Measurements from ENCODE around the gene WNT8A. TPM values are rescaled to one million over a fixed set of nuclear protein-coding genes. Genes with fewer than 3 reads are reported as not detected.

The WNT8A gene, protein sequence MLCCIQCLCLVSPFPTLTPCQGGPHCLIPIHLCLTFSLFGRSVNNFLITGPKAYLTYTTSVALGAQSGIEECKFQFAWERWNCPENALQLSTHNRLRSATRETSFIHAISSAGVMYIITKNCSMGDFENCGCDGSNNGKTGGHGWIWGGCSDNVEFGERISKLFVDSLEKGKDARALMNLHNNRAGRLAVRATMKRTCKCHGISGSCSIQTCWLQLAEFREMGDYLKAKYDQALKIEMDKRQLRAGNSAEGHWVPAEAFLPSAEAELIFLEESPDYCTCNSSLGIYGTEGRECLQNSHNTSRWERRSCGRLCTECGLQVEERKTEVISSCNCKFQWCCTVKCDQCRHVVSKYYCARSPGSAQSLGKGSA
- not detected for total RNA-seq

DNA sequence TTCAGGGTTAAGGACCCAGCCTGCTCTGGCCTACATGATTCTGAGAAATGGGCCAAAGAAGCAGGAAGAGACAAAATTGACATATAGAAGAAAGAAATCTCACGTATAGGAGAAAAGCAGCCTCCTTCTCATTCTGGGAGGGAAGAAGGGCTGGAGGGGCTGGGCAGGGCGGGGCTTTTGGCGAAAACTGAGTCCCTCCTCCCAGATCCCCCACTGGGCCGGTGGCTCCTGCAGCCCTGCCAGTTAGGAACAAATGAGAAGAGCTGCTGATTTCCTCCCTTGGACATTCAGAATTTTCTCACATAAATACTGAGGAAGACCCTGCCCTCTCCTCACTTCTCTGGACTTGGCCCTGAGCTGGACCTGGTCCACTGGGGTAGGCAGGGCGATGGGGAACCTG lies at the start of gene WNT8A:
TSS of gene WNT8A (plus strand) at position 332 of the 400 bp plus-strand sequence. CDS start 95 bp downstream, outside the sequence.
- H3K27me3 ChIP-seq: peaks cover 5% of the 10 kb centered on the region
- no peak for ATAC-seq
- H3K36me3 ChIP-seq: no peaks in the 10 kb centered on the region
- 59 to 93% methylated on average over 2 to 4 of the region's 5 CpGs for WGBS, 2 donors (ENCODE audit: low coverage in 1 of 2)
- TF ChIP-seq POLR2AphosphoS5 (IDR thresholded peaks at IDR 0.05) (no peak), POLR2A (IDR thresholded peaks at IDR 0.05) (no peak), EP300 (IDR thresholded peaks at IDR 0.05) (no peak)
- TF ChIP-seq, protein P1, sequence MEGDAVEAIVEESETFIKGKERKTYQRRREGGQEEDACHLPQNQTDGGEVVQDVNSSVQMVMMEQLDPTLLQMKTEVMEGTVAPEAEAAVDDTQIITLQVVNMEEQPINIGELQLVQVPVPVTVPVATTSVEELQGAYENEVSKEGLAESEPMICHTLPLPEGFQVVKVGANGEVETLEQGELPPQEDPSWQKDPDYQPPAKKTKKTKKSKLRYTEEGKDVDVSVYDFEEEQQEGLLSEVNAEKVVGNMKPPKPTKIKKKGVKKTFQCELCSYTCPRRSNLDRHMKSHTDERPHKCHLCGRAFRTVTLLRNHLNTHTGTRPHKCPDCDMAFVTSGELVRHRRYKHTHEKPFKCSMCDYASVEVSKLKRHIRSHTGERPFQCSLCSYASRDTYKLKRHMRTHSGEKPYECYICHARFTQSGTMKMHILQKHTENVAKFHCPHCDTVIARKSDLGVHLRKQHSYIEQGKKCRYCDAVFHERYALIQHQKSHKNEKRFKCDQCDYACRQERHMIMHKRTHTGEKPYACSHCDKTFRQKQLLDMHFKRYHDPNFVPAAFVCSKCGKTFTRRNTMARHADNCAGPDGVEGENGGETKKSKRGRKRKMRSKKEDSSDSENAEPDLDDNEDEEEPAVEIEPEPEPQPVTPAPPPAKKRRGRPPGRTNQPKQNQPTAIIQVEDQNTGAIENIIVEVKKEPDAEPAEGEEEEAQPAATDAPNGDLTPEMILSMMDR (IDR thresholded peaks at IDR 0.05): no peak
- H3K4me3 ChIP-seq: no peak within 1 kb of the TSS
- H3K4me1 ChIP-seq: no peaks in the 10 kb centered on the region
- H3K9me3 ChIP-seq: no peaks in the 10 kb centered on the region
- H3K27ac ChIP-seq: no peak within 1 kb of the TSS

DNA sequence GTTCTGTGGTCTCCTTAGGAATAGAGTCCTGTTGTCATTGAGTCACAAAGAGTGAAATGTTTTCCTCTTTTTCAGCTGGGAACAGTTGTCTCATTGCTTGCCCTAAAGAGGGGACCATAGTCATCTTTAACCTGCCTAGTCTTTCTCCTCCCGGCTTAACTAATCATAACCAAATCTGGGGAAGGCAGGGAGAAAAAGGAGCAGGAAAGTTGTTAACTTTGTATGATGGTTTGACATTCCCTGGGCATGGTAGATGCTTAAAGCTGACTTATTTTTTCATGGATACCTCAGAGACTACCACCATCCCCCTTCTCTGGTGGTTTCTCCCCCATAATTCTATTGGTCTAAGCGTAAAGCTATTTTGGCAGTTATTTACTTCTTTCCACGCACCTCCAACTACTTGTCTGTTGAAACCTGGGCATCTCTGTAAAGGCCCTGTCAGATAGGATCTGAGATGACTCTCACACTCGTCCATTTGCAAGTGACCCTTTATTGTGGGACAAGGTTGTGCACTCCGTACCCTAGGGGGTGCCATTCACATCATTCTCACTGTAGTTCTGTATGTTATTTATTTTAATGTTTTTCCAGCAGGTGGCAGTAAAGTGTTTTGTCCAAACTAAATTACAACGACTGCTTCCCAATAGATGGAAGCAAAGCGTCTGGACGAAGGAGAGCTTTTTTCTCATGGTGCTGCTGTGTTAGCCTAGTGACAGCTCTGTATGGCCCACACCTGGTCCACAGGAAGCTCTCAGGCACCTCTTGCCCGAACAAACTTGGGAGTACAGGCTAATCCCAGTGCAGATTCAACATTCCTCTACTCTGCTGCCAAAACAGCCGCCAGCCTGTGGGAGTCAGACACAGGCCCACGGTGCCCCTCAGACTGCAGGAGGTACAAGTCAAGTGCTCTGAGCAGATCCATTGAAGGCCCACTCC lies 48.0 kb upstream of the WNT8A start:
- peak overlapping the region; percentile 48 to 71 (median 70) for H3K27ac ChIP-seq
- no peaks in the 10 kb centered on the region for H3K36me3 ChIP-seq
- TF ChIP-seq, protein P1 (IDR thresholded peaks at IDR 0.05): peak; percentile 73 to 90 (median 88)
- no peak for TF ChIP-seq POLR2A (IDR thresholded peaks at IDR 0.05)
- no peaks in the 10 kb centered on the region for H3K27me3 ChIP-seq
- peak; percentile 61 for ATAC-seq
- H3K4me3 ChIP-seq: no peak overlapping the region
- H3K9me3 ChIP-seq: no peaks in the 10 kb centered on the region
- WGBS, 2 donors (ENCODE audit: low coverage in 1 of 2): 20% methylated on average over 8 of the region's 11 CpGs
- peaks cover 6 to 48% (median 11%) of the 10 kb centered on the region in 3 donors for H3K4me1 ChIP-seq

DNA sequence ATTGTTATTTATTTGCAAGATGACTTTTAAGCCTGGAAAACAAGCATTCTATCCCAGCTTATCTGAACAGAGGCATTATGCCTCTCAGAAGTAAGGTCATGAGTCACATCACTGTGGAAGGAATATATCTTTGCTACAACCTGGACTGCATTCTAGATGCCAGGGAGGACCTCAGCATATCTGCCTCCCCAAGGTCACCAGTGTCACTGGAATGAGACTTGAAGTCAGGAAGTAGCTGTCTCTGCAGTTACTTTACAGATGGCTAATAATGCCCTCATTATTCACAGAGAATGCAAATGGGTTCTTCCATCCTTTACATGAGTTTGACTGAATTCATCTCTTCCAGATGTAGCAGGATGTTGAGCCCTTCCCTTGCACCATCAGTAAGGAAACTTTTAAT lies 46.6 kb upstream of the WNT8A start:
- H3K9me3 ChIP-seq: no peaks in the 10 kb centered on the region
- no peaks in the 10 kb centered on the region for H3K27me3 ChIP-seq
- no peak overlapping the region for H3K27ac ChIP-seq
- ATAC-seq: no peak
- no peaks in the 10 kb centered on the region for H3K36me3 ChIP-seq
- TF ChIP-seq POLR2AphosphoS5 (IDR thresholded peaks at IDR 0.05): no peak
- TF ChIP-seq EP300 (IDR thresholded peaks at IDR 0.05): no peak
- TF ChIP-seq, protein P1 (IDR thresholded peaks at IDR 0.05): no peak
- no peak for TF ChIP-seq POLR2A (IDR thresholded peaks at IDR 0.05)
- H3K4me3 ChIP-seq: no peak overlapping the region
- peaks cover 4 to 39% (median 6%) of the 10 kb centered on the region in 3 donors for H3K4me1 ChIP-seq

DNA sequence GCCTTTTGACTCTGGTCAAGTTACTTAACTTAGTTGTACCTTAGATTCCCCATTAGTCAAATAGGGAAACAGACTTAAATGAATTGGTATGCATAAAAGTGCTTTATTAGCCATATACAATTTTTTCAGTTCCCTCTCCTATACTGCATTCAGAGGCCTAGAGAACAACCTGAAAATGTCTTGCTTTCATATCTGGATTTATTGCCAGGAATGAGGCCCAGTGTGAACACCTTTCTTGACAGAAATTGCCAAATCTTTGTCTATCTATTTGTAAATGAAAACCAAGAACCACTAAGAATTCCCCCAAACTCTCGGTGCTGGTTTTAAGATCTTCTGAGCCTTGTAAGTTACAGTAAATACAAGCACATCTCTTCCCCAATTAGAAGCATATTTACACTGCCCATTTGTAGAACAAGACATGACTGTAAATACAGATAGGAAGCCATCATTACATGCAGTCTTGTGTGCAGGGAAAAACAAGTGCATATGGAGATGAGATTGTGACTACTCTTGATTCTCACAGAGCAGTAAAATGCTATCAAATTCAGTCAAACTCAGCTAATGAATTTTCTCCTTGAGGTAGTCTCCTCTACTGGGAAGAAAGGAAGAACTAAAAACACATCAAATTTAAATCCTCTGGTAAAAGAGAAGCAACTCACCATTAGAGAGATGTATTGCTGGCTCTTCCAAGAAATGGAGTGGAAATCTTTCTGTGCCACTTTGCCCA lies 45.8 kb upstream of the WNT8A start:
- no peaks in the 10 kb centered on the region for H3K36me3 ChIP-seq
- no peak for TF ChIP-seq POLR2A (IDR thresholded peaks at IDR 0.05)
- no peak for TF ChIP-seq EP300 (IDR thresholded peaks at IDR 0.05)
- no peak for TF ChIP-seq POLR2AphosphoS5 (IDR thresholded peaks at IDR 0.05)
- TF ChIP-seq, protein P1 (IDR thresholded peaks at IDR 0.05): no peak
- peaks cover 4 to 39% (median 6%) of the 10 kb centered on the region in 3 donors for H3K4me1 ChIP-seq
- H3K27me3 ChIP-seq: no peaks in the 10 kb centered on the region
- no peak for ATAC-seq
- no peaks in the 10 kb centered on the region for H3K9me3 ChIP-seq
- peak overlapping the region in 1 of 4 donors; percentile 13 for H3K27ac ChIP-seq
- H3K4me3 ChIP-seq: no peak overlapping the region
- 67 to 71% methylated on average over 1 of the region's 1 CpG for WGBS, 2 donors (ENCODE audit: low coverage in 1 of 2)
